CD4-positive, alpha-beta T cell treated with Interferon gamma for 1 hour (primary cell): ENCODE results near the gene CSNK2A1.

Experiments
- DNase-seq: peaks from one replicate; pipeline ENCODE4 v3.0.0-alpha.2; 2020

Gene CSNK2A1

GRCh38 chr20:427849-428657, 115.5 kb downstream of the CSNK2A1 start:
- DNase-seq: no peak

- no peak for DNase-seq
Measured at GRCh38 chr20:427401-427800, 116.2 kb downstream of the CSNK2A1 start.

- no peak for DNase-seq
Measured at GRCh38 chr20:426566-426965, 117.0 kb downstream of the CSNK2A1 start.
